Astrocyte of the spinal cord (primary cell): ENCODE measurements around the gene ERC2.

Experiments used
- DNase-seq: peaks from one replicate; pipeline ENCODE4 v3.0.0; 2011; ENCODE audit warnings: low read depth, low spot score
- H3K4me3 ChIP-seq: 2 replicates; pipeline ENCODE4 v1.5.1; 2011; ENCODE audit warnings: low read depth, mild to moderate bottlenecking, low read length, moderate library complexity
- CTCF ChIP-seq: IDR thresholded peaks from 2 replicates; pipeline ENCODE4 v1.5.1; 2012; ENCODE audit warnings: low read depth, mild to moderate bottlenecking, low read length, inconsistent platforms
- in situ Hi-C: cut with HindIII; loops from 2 replicates; pipeline ENCODE4 v1.10.0; 2017; ENCODE audit warnings: low sequenced_read_pairs

The ERC2 gene

GRCh38 chr3:55718521-55718921, 749.7 kb downstream of the ERC2 start:
- no peak overlapping the region for H3K4me3 ChIP-seq
- in situ Hi-C loops: no loop called here
- DNase-seq: peak; percentile 56
- TF ChIP-seq CTCF: no peak

- no peak for TF ChIP-seq CTCF
- no peak overlapping the region for H3K4me3 ChIP-seq
- DNase-seq: no peak
- in situ Hi-C loops: no loop called here
These were observed 750.2 kb downstream of the ERC2 start for GRCh38 chr3:55718074-55718473.

GRCh38 chr3:55717481-55717880, 750.8 kb downstream of the ERC2 start:
- TF ChIP-seq CTCF: no peak
- no peak overlapping the region for H3K4me3 ChIP-seq
- no peak for DNase-seq
- in situ Hi-C loops: no loop called here

- TF ChIP-seq CTCF: no peak
- H3K4me3 ChIP-seq: no peak overlapping the region
- in situ Hi-C loops: no loop called here
- DNase-seq: no peak
These were observed 751.5 kb downstream of the ERC2 start for GRCh38 chr3:55716611-55717225.

- no peak for TF ChIP-seq CTCF
- no peak overlapping the region for H3K4me3 ChIP-seq
- DNase-seq: no peak
- in situ Hi-C loops: no loop called here
These were observed 752.2 kb downstream of the ERC2 start for GRCh38 chr3:55716044-55716443.

- in situ Hi-C loops: no loop called here
- DNase-seq: no peak
- H3K4me3 ChIP-seq: no peak overlapping the region
- no peak for TF ChIP-seq CTCF
These were observed 754.2 kb downstream of the ERC2 start for GRCh38 chr3:55714057-55714456.

GRCh38 chr3:55711646-55712045, 756.6 kb downstream of the ERC2 start:
- no peak overlapping the region for H3K4me3 ChIP-seq
- TF ChIP-seq CTCF: no peak
- in situ Hi-C loops: no loop called here
- no peak for DNase-seq
